ENCODE data around the gene KCTD2.

Gene KCTD2

GRCh38 chr17:75102385-75102821 is 55.4 kb downstream of the KCTD2 start:
- DNase-seq: no peak

DNA sequence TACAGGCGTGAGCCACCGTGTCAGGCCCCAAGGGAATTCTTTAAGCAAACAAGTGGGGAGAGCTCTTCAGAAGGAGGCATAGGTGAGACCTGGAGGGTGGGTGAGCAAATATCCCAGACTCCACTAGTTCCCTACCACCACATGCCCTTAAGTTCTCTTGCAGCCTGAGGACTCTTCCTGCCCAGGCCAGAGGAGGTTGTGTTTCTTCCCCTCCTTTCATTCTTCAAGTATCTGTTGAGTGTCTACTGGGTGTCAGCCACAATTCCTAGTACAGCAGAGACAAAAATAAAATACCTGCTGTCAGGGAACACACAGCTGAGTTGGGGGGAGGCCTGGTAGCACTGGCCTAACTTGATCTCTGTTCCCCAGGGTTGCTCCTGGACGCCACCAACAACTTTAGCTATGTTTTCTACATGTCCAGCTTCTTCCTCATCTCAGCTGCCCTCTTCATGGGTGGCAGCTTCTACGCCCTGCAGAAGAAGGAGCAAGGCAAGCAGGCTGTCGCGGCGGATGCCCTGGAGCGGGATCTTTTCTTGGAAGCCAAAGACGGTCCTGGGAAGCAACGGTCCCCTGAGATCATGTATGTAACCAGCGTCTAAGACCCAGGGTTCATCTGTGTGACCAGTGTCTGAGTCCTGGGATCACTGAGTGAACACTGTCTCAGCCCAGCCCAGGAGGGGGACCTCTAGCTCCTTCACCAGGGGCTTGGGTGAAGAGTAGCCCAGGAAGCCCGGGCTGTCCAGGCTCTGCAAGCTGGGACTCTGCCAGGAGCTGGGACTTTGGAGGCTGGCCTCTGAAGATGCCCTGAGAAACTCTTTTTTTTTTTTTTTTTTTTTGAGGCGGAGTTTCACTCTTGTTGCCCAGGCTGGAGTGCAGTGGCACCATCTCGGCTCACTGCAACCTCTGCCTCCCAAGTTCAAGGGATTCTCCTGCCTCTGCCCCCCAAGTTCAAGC is 56.9 kb downstream of the KCTD2 start:
- no peak for DNase-seq

DNA sequence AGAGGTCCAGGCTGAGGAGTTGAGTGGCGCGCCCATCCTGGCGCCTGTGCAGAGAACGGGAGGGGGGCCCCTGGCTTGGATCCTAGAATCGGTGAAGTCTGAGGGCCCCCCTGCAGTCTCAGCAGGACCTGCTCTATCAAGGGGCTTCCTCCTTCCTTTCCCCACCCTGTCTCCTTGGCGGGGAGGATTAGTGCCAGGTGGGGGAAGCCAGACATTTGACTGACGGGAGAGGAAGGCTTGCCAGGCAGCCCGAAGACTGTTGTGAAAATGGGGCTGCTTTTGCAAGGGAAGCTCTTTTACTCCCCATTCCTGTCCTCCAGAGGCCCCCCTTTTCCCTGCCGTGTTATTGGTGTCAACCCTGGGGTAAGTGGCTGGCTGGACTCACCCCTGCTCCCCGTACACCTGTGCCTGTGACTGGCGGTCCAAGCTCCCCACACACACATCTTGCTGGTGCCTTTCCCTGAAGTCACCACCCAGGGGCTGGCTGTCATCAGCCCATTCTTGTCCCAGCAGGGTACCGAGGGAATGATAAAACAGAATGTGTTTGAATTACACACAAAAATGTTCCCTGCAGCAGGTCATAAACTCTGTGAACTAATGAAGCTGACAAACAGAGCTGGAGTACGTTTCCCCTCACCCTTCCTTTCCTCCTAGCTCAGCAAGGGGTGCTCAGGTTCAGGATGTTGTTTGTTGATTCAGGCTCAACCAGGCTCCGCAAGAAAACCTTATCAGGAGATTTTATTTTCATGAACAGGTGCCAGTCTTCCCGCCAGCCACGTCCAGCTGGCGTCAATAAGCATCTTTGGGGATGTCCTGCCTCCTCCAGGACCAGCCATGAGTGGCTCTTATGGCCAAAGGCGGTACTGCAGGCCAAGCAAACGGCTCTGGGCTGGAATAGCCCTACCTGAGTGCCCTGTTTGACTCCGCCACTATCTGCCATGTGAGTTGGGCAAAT is 58.4 kb downstream of the KCTD2 start:
- no peak for DNase-seq

DNA sequence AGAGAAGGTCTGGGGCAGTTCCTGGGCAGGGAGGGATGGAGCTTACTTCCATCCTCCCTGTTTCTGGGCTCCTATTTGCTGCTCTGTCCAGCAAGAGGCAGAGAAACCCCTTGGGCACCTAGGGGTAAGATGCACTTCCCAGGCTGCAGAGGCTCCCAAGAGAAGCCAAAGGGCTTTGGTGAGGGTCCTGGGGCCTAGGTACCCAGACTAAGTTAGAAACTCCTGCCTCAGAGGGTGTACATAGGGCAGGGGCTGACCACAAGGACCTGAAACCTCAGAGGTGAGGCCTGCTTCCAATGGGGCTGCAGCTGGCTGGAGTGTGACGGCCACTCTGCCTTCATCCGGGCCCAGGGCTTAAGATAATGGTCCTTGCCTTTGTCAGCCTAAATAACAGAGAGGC is 61.2 kb downstream of the KCTD2 start:
- DNase-seq: no peak

DNA sequence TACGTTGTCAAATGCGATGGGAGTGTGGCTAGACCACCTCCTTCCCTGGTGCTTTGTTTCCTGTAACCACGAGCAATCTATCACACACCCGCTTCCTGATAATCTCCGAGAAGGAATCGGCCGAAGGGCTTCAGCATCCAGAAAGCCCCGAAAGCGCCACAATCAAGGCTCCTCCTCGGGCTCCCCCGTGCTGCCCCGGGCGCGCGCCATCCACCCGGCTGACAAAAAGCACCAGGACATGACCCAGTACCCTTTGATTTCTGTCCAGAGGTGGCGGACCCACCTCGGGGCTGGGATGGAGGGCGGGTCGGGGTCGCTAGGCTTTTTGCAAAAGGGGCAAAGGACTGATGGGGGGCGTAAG is 62.0 kb downstream of the KCTD2 start:
- DNase-seq: no peak

DNA sequence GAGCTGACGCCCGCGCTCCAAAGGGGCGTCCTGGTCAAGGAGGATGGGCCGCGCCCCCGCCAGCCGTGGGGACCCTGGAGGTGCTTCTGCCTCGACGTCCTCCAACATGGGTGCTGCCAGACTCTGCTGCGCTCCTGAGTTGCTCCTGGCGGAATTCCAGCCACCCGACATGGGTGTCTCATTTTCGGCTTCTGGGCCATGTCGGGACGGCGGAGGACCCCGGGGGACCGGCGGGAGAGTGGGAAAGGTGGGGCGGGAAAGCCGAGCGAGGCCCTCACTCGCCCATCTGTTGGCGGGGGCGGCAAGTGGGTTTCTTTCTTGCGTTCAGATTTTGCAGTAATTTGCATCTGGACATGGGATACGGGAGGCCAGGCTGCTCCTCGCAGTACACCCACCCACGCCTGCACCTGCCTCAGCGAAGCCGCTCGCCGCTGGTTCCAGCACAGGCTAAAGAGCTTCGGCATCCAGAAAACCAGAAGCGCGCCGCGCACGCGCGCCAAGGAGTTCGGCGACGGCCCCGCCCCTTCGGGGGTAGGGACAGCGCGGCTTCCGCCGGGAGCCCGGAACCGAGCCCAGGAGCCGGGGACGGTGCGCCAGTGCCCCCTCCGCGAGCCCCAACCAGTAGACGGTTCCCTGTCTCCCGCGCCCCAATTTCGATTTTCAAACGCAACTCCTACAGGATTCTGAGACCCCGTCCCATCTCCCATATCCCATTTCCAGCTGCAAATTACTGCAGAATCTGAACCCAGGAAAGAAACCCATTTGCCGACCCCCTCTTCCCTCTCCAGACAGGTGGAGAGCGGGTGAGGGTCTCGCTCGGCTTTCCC is 62.6 kb downstream of the KCTD2 start, which contains the start of gene ARMC7:
Gene ARMC7, plus strand, starts transcription at position 563 of the 827 bp plus-strand sequence. CDS start 320 bp downstream, outside the sequence.
- DNase-seq: peak; percentile 51

- no peak for DNase-seq
These were observed 63.4 kb downstream of the KCTD2 start for GRCh38 chr17:75110234-75110937.

DNA sequence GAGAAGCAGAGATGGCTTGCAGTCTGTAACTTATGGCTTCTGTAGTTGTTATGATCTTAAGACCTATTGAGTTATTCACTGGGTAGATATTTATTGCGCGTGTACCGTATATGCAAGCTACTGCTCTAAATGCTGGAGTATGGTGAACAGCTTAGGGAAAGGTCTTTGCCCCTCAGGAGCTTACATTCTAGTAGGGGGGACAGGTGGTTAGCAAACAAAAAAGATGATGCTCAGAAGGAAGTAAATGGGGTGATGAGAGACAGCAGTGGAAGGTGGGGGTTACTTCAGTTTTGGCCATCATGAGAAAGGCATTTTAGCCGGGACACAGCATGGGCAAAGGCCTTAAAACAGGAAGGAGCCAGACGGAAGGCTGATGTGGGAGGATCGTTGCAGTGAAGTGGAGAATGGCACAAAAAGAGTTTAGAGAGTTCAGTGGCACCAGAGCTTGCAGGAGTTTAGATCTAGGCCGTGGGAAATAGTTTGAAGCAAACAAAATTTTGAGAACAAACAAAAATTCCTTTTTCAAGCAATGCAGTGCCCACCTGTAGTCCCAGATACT is 64.8 kb downstream of the KCTD2 start:
- no peak for DNase-seq

DNA sequence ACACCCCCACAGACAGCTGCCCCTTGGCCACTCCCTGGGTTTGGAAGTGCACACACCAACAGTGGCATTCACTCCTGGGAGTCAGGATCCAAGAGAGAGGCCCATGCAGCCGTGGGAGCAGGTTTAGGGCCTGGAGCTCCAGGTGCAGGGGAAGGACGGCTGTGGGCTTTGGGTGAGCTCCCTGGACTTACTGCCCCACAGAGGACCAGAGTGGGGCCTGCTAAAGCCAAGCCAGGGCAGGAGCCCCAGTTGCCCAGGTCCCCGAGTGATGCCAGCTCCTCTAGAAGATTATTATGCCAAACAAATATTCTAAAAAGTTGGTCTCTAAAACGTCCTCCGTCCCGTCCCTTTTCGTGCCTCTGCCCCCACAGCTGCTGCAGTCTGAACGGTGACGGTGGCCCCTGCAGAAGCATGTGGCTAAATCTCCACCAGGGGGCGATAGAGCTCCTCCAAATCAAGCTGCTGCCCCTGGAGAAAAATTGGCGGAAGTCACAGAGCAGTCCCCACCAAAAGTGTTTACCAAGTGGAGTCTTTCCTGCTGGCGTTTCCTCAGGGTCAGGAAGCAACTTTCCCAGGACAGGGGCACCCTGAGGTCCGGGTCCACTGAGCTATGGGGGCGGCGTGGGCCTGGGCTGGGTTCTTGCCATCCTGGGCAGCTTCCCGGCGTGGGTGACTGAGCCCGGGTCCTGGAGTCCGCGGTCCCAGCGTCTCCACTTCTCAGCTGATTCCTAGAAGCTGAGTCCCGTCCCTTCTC is 67.0 kb downstream of the KCTD2 start:
- DNase-seq: peak; percentile 63

GRCh38 chr17:75114552-75115314 is 67.7 kb downstream of the KCTD2 start:
- no peak for DNase-seq
